HL-60 (cell line): ENCODE measurements around the gene SLC22A12.
A peak's percentile ranks its signal among the peaks of the same experiment; 100 is the strongest.

Source experiments
- DNase-seq, 2 experiments: peaks; one replicate each; pipeline ENCODE4 v3.0.0-alpha.2; 2010 to 2020; ENCODE audit warnings: low read depth in 1 of 2, low spot score in 1 of 2
- H3K27ac ChIP-seq: fragments of 250-450 bp; sonication (Bioruptor Pico); replicated peaks from 2 replicates; pipeline ENCODE4 v1.5.1; 2020; ENCODE audit warnings: mild to moderate bottlenecking, moderate library complexity
- H3K27me3 ChIP-seq: fragments of 250-450 bp; sonication (Bioruptor Pico); 2 replicates; pipeline ENCODE4 v1.5.1; 2021; ENCODE audit warnings: mild to moderate bottlenecking, moderate library complexity; ENCODE audit not compliant: insufficient read depth, poor library complexity, severe bottlenecking
- H3K4me3 ChIP-seq: replicated peaks from 2 replicates; pipeline ENCODE4 v1.5.1; 2011; ENCODE audit warnings: mild to moderate bottlenecking, control low read depth, low read length; ENCODE audit not compliant: insufficient read depth
- CTCF ChIP-seq: IDR thresholded peaks from one replicate; pipeline ENCODE4 v1.5.1; 2011; ENCODE audit warnings: low read length, control low read depth, inconsistent platforms; ENCODE audit not compliant: insufficient read depth
- GABPA ChIP-seq: IDR thresholded peaks from 2 replicates; pipeline ENCODE4 v1.6.1; 2012; ENCODE audit warnings: low read depth
- POLR2AphosphoS5 ChIP-seq: IDR thresholded peaks from 2 replicates; pipeline ENCODE4 v1.6.1; 2012; ENCODE audit warnings: low read depth
- REST ChIP-seq: IDR thresholded peaks from 2 replicates; pipeline ENCODE4 v1.6.1; 2012; ENCODE audit warnings: low read depth; ENCODE audit not compliant: insufficient replicate concordance
- SPI1 ChIP-seq: IDR thresholded peaks from 2 replicates; pipeline ENCODE4 v1.6.1; 2012; ENCODE audit warnings: low read depth, mild to moderate bottlenecking, borderline replicate concordance

SLC22A12 gene

GRCh38 chr11:64571410-64572091 is 19.5 kb upstream of the SLC22A12 start:
- peak; percentile 22 to 67 for DNase-seq
- Histone ChIP-seq H3K27ac (no peak overlapping the region), H3K27me3 (no peaks in the 10 kb centered on the region), H3K4me3 (no peak overlapping the region)
- TF ChIP-seq CTCF (no peak), SPI1 (no peak), GABPA (no peak), POLR2AphosphoS5 (no peak), REST (no peak)

- DNase-seq, result no peak
- no peak overlapping the region for H3K27ac ChIP-seq
- TF ChIP-seq SPI1, result no peak
- TF ChIP-seq REST, result no peak
- no peak for TF ChIP-seq POLR2AphosphoS5
- TF ChIP-seq CTCF, result no peak
- TF ChIP-seq GABPA, result no peak
- H3K4me3 ChIP-seq, result no peak overlapping the region
- no peaks in the 10 kb centered on the region for H3K27me3 ChIP-seq
Measured at GRCh38 chr11:64572143-64572542, 18.9 kb upstream of the SLC22A12 start.

GRCh38 chr11:64577202-64577601 is 13.8 kb upstream of the SLC22A12 start:
- no peak for DNase-seq
- Histone ChIP-seq H3K27ac (no peak overlapping the region), H3K27me3 (no peaks in the 10 kb centered on the region), H3K4me3 (no peak overlapping the region)
- TF ChIP-seq POLR2AphosphoS5 (no peak), GABPA (no peak), SPI1 (no peak), REST (no peak), CTCF (no peak)
